ENCODE measurements around the gene SORCS2.

Gene SORCS2

GRCh38 chr4:7222521-7222920, 30.2 kb downstream of the SORCS2 start:
- TF ChIP-seq ELK4 (IDR thresholded peaks at IDR 0.05; ENCODE audit: borderline replicate concordance, low read depth, low read length) (no peak), INSM2 (tag by site-specific recombination; IDR thresholded peaks at IDR 0.05) (no peak)
- no peaks in the 10 kb centered on the region for H3K9me3 ChIP-seq (ENCODE audit: control insufficient read depth, insufficient read depth, low read depth, low read length)
- no peak overlapping the region for H3K27ac ChIP-seq (ENCODE audit: extremely low read depth, low read depth, low read length)
- H3K36me3 ChIP-seq (ENCODE audit: control insufficient read depth in 2 of 2, insufficient read depth in 1 of 2, low read length in 2 of 2), result no peaks in the 10 kb centered on the region
- H3K4me3 ChIP-seq (ENCODE audit: low read depth, low read length), result no peak overlapping the region
- POLR2A ChIA-PET, result no interaction called here
- no peaks in the 10 kb centered on the region for H3K4me1 ChIP-seq (ENCODE audit: control insufficient read depth, insufficient read depth, low read length)
- CTCF ChIA-PET, result no interaction called here

GRCh38 chr4:7223541-7223940, 31.2 kb downstream of the SORCS2 start:
- H3K4me1 ChIP-seq (ENCODE audit: control insufficient read depth, insufficient read depth, low read length), result no peaks in the 10 kb centered on the region

GRCh38 chr4:7224001-7224400, 31.7 kb downstream of the SORCS2 start:
- Histone ChIP-seq H3K36me3 (ENCODE audit: control insufficient read depth in 2 of 2, insufficient read depth in 1 of 2, low read length in 2 of 2) (no peaks in the 10 kb centered on the region), H3K9me3 (ENCODE audit: control insufficient read depth, insufficient read depth, low read depth, low read length) (no peaks in the 10 kb centered on the region), H3K4me3 (ENCODE audit: low read depth, low read length) (no peak overlapping the region), H3K27ac (ENCODE audit: extremely low read depth, low read depth, low read length) (no peak overlapping the region), H3K4me1 (ENCODE audit: control insufficient read depth, insufficient read depth, low read length) (no peaks in the 10 kb centered on the region)
- ChIA-PET CTCF (no interaction called here), POLR2A (no interaction called here)
- TF ChIP-seq PRDM10 (tag by site-specific recombination; IDR thresholded peaks at IDR 0.05) (no peak), ZNF2 (tag by site-specific recombination; IDR thresholded peaks at IDR 0.05) (no peak), ZNF843 (tag by site-specific recombination; IDR thresholded peaks at IDR 0.05) (no peak), ZNF596 (tag by site-specific recombination; IDR thresholded peaks at IDR 0.05) (no peak), ZNF214 (tag by site-specific recombination; IDR thresholded peaks at IDR 0.05; ENCODE audit: borderline replicate concordance) (no peak), ZBTB49 (tag by site-specific recombination; IDR thresholded peaks at IDR 0.05; ENCODE audit: low read depth) (no peak)

More at GRCh38 chr4:7223541-7223940, 31.2 kb downstream of the SORCS2 start:
- no peak for TF ChIP-seq ZNF138 (tag by site-specific recombination; IDR thresholded peaks at IDR 0.05; ENCODE audit: borderline replicate concordance)
- no peak for TF ChIP-seq ZNF394 (tag by site-specific recombination; IDR thresholded peaks at IDR 0.05; ENCODE audit: borderline replicate concordance)
- TF ChIP-seq KLF7 (tag by site-specific recombination; IDR thresholded peaks at IDR 0.05; ENCODE audit: borderline replicate concordance), result no peak
- TF ChIP-seq ZNF624 (tag by site-specific recombination; IDR thresholded peaks at IDR 0.05), result no peak
- TF ChIP-seq ZNF701 (tag by site-specific recombination; IDR thresholded peaks at IDR 0.05), result no peak
- no peak for TF ChIP-seq KLF16 (tag by site-specific recombination; IDR thresholded peaks at IDR 0.05)
- TF ChIP-seq ZNF623 (tag by site-specific recombination; IDR thresholded peaks at IDR 0.05), result no peak
- TF ChIP-seq ZNF544 (tag by site-specific recombination; IDR thresholded peaks at IDR 0.05), result no peak
- TF ChIP-seq PRDM10 (tag by site-specific recombination; IDR thresholded peaks at IDR 0.05), result no peak
- no peak for TF ChIP-seq ZFP3 (tag by site-specific recombination; IDR thresholded peaks at IDR 0.05; ENCODE audit: low read depth)
- no peak for TF ChIP-seq GFI1B (tag by site-specific recombination; IDR thresholded peaks at IDR 0.05)
- no peak for TF ChIP-seq ZFHX2 (tag by site-specific recombination; conservative IDR thresholded peaks at IDR 0.05)
- TF ChIP-seq ZNF274 (IDR thresholded peaks at IDR 0.05; ENCODE audit: low read length), result no peak
- no peak for TF ChIP-seq ZNF274 (tag by site-specific recombination; IDR thresholded peaks at IDR 0.05; ENCODE audit: borderline replicate concordance)
- no peak for TF ChIP-seq ZNF561 (tag by site-specific recombination; IDR thresholded peaks at IDR 0.05; ENCODE audit: borderline replicate concordance)
- TF ChIP-seq ZNF629 (tag by site-specific recombination; IDR thresholded peaks at IDR 0.05), result no peak
- TF ChIP-seq ZNF114 (tag by site-specific recombination; IDR thresholded peaks at IDR 0.05), result no peak
- no peak for TF ChIP-seq ZNF660 (tag by site-specific recombination; IDR thresholded peaks at IDR 0.05)
- no peaks in the 10 kb centered on the region for H3K36me3 ChIP-seq (ENCODE audit: control insufficient read depth in 2 of 2, insufficient read depth in 1 of 2, low read length in 2 of 2)
- CTCF ChIA-PET, result no interaction called here
- H3K27ac ChIP-seq (ENCODE audit: extremely low read depth, low read depth, low read length), result no peak overlapping the region
- H3K4me3 ChIP-seq (ENCODE audit: low read depth, low read length), result no peak overlapping the region
- H3K9me3 ChIP-seq (ENCODE audit: control insufficient read depth, insufficient read depth, low read depth, low read length), result no peaks in the 10 kb centered on the region
- POLR2A ChIA-PET, result no interaction called here

Data from HEK293 (cell line).